Neural progenitor cell (in vitro differentiated cells): ENCODE results near the gene RNF144A.

Experiments used
- CTCF ChIP-seq: fragments of 200-600 bp; sonication (generic); IDR thresholded peaks from 2 replicates; pipeline ENCODE4 v1.5.1; 2017; ENCODE audit warnings: antibody characterized with exemption, mild to moderate bottlenecking
- EZH2 ChIP-seq: fragments of 200-600 bp; sonication (generic); IDR thresholded peaks from 2 replicates; pipeline ENCODE4 v1.6.1; 2017; ENCODE audit warnings: antibody characterized with exemption, mild to moderate bottlenecking, moderate library complexity

- no peak for TF ChIP-seq CTCF
- TF ChIP-seq EZH2, result no peak
Measured at GRCh38 chr2:7020939-7021470, 103.8 kb downstream of the RNF144A start.
